GM18517 (cell line): ENCODE results near the gene GINS1.
"Not testable (repeated sequence)": the region's sequence is repeated elsewhere in the genome, so short reads cannot be mapped to it uniquely, and the experiment has no call there.

Source experiments
- ATAC-seq: cut with Tn5 transposase; IDR thresholded peaks from one replicate; pipeline ENCODE4 v1.9.1; 2021; ENCODE audit warnings: mild to moderate bottlenecking, moderate library complexity; ENCODE audit not compliant: unreplicated experiment

Gene GINS1

DNA sequence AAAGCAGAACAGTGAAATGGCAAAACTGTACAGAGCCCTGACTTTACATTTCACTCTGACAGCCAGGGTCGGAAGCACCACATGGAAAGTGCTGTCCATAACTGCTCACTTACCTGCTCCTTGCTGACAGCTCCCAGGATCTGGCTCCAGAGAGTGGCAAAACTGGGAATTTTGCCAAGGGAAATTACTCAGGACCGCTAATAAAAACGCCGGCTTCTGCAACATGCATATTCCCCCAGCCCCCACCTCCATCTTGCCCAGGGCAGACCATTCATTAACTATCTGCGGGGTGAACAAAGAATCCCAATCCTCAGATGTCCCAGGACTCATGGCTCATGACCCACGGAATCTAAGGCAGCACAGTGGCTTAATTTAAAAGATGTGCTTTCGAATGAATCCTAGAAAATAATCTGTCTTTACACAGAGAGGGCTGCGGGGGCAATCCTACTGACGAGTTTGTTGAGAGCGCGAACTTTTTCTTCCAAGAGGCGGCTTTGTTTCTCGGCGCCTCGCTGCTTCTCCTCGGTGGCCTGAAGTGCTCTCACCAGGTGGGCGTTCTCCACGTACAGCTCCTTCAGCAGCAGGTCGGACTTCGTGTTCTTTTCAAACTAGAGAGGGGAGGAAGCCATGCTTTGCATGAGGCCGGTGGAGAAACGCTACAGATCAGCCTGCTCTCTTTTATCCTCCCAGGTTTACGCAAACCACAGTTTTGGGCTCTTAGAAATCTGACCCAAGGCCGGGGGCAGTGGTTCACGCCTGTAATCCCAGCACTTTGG is 45.8 kb downstream of the GINS1 start:
- ATAC-seq, result no peak

DNA sequence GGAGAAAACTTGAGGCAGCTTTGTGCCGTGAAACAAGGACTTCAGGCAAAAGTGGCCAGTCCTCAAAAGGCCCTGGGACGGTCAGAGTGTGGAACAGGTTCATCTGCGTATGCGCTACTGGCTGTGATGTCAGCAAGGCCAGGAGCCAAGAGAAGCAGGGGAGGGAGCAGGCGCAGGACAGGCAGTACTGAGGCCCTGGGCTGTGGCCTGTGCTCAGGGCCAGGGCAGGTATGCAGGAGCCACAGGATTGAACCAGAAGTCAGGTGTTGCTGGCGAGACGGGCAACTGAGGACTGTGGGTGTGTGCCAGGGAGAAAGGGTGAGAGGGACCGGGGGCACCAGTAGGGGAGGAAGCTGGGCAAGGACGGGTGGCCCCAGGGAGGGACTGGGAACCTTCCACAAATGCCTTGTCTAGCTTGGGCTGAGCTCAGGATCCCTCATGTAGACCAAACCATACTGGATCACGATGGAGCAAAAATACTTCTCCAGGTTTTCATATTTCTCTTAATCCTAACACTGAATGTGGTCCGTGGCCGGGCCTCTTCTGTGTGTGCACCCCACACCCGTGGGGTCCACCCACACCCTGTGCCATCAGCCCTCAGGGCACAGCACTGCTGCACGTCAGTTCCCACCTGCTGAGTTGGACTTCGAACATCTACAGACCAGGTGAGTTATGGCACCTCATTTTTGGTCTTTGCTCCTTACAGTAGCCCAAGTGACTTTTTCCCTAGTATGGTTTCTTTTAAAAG is 46.9 kb downstream of the GINS1 start:
- no peak for ATAC-seq

DNA sequence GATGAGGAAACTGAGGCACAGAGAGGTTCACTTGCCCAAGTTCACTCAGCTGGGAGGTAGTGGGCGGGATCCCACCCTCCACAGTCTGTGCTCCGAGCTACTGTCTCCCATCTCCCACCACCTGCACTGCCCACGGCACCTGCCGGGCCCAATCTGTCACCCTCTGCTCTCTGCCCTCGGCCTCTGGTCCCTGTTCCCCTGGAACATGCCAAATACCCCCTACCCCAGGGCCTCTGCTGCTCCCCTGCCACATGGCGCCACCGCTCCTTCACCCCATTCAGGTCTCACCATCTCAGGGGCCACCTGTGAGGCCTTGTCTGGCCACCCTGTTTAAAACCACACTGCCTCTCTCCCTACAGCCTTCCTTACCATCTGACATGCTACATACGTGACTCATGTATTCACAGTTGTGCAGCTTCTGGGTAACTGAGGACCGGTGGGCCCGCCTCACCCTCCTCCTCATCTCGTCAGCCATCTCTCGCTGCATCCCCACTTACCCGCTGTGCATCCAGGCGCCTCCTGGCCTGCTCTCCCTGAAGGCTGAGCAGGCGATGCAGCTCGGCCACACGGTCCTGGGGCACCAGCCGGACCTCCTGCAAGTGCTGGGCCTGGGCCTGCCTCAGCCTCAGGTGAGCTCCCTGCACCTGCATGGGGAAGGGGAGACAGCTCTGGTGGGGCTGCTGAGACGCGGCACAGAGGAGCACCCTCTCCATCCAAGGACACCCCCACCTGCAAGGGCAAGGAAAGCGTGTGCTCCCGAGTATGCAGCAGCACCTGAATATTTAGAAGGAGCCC is 50.6 kb downstream of the GINS1 start:
- ATAC-seq, result no peak

DNA sequence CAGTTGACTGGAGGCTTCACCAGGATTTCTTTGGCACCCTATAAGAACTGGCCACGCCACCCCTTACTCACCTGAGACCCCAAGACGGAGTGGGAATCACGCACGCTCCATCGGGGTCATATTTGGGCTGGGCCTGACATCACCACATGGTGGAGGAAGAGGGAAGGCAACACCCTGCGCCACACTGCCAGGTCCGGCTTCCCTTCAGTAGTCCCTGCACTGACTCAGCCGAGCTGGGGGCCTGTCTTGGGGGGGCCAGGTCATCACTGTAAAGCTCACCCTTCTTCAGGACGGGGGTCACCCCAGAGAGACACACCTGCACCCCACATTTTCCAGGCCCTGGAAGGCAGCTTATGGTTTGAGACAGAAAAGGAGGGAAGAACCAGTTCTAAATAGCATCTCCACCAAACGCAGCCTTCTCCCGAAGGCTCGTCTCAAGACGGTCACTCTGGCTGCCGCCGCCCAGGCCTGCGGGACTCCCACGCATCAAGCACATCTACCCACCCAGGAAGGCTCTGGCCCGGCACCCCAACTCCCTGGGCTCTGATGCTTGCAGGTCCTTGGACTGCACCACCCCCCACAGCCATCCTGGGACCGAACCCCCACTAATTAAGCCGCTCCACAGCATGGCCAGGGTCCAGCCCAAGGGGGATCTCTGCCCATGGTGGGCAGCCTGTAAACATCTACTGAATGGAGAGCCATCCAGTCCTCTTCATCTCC is 51.8 kb downstream of the GINS1 start:
- no peak for ATAC-seq

DNA sequence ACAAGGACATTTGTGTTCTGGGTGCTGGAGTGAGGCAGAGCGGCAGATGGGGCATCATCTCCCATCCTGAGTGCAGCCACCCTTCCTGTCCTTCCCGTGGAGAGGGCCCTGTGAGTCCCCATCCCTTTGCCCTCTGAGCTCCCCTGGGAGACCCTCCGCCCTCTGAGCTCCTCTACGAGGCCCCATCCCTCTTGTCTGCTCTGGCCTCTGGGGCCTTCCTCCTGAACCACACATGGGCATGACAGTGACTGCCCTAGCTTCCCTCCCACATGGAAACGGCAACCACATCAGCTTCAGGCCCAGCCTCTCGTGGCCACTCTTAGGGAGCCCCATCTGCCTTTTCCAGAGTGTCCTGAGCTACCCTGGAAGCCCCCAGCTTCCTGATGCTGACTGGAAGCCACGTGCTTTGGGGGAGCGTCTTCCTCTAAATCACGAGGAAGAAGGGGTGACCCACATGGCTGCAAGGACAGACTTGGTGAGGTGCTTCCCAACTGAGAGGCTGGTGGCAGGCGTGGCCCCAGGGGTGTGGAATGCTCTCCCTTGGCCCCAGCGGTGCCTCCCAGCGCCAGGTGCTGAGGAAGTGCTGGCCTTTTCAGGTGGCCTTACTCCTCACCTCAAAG is 52.6 kb downstream of the GINS1 start:
- ATAC-seq, result no peak

DNA sequence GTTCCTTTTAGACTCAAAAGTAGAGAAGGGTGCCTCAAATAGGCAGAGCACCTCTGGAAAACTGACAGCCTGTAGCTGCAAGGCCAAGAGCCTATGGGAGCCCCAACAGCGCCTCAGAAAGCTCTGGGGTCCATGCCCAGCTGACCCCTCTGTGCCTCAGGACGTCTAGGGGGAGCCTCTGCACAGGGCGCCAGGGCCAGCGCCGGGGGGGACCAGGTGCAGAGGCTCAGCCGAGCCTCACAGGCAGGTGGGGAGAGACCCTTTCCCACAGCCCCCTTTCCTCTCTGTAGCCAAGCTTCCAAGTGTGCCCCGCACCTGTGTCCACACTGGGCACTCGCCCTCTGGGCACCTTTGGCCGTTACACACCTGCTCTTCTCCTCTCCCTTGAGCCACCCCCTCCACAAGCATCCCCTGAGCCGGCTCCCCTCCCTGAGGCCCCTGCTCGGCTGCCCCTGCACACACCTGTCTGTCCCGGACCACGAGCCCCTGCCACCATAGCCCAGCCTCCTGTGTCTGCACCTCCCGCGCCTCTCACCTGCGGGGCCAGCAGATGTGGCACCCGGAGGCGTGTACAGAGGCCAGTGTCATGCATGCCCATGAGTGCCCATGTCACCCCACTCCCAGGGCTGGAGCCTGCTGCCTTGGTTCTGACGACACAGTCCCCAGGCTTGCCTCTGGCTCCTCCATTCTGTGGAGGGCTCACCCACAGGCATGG is 53.2 kb downstream of the GINS1 start:
- no peak for ATAC-seq

DNA sequence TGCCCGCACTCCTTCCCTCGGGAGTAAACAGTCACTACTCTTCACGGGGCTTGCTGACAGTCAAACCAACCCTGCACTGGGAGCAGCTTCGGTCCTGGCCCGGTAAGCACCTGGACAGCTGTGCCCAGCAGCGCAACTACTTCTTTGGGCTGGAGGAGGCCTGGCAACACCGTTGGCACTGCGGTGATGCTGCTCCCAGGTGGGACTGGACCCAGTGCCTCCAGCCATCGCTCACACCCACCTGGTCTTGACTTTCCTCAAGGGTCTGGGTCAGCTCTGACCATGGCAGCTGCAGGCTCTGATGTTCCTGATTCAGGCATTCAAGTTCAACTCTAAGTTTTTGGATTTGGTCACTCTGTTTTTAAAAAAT is 53.8 kb downstream of the GINS1 start:
- ATAC-seq, result no peak

DNA sequence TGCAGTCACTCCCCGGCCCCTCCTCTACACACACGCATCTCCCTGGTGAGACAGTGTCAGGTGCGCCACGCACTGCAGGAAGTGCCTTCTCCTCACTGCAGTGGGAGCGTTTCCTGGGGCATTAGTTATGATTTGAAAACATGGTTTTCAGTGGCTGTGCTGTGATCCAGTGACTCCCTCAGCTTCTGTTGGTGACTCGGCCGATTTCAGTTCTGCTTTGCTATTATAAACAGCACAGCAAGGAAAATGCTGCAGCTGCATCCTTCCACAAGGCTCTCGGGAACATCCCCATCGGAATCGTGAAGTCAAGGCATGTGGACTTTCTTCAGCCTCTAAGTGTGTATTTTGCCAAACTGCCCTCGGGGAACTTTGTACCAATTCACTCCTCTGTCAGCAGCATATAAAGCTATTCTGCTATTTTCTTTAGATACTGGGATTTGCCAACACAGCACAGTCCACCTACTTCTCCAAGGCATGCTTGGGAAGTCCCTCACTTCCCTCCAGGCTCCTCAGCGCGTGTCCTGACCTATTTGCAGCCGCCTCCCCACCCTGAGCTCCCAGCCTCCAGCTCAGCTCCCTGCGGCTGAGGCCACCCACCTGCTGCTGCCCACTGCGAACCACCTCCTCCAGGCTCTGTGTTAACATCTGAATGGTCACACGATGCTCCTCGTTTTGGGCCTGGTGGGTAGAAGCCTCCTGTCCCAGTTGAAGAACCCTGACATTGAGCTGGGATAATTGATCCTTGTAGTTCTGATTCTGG is 54.5 kb downstream of the GINS1 start:
- no peak for ATAC-seq

DNA sequence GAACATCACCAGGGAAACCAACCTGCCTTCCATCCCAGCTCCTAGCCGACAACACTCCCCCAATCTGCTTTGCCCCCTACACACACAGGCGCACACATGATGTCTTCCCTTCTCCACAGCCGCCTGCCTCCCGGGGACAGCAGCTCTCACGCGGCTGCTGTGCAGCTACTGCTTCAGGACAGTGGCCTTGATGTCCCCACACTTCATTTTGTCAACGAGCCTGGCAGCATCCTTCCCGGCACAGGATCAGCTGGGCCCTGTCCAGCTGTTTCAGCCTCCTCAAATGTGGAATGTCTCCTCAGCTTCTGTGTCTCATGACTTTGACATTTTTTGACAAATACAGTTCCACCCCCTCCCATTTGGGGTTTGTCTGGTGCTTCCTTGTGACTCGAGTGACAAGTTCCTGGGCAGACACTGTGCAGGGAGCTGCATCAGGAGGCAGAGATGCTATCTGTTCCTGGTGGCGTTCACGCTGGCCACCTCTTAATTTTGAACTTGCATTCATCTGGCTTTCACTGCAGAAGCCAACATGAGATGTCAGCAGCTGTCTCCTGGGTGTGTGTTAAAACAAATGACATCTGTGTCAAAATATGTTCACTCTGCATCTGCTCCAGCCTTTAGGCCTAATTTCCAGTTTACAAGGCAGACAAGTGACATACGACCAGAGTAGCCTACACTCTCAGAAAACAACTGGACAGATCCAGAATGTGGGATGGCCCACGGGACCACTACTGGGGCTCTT is 57.2 kb downstream of the GINS1 start:
- ATAC-seq, result no peak

DNA sequence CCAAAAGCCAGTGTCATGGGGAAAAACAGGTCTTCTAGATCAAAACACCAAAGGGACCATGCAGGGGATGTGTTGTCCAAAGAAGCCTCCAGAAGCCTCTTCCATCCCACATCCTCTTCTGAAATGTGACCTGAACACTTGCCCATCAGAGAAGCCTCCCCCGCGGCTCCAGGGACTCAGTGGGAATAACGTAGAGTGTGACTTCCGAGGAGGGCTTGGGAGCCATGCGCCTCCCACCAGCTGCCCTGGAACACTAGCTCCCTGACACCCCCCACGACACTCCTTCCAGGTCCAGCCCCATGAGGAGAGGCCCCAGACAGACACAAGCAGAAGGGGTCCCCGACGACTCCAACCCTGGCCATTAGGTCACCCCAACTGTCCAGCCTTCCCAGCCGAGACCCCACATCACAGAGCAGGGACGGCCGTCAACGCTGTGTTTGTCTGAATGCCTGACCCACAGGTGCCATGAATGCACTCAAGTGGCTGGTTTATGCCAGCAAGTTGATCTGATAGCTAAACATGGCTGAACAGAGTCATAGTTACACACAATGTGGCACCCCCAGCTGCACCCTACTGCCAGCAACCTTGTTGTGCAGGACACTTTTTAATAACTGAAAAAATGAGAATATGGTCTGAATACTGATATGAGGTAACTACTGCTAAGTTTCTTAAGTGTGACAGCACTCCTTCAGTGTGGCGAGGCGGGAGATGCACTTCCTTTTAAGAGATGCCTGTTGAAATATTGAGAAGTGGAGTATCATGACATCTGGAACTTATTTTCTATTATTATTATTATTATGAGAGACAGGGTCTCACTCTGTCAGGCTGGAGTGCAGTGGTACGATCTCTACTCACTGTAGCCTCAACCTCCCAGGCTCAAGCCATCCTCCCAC is 58.0 kb downstream of the GINS1 start:
- no peak for ATAC-seq

DNA sequence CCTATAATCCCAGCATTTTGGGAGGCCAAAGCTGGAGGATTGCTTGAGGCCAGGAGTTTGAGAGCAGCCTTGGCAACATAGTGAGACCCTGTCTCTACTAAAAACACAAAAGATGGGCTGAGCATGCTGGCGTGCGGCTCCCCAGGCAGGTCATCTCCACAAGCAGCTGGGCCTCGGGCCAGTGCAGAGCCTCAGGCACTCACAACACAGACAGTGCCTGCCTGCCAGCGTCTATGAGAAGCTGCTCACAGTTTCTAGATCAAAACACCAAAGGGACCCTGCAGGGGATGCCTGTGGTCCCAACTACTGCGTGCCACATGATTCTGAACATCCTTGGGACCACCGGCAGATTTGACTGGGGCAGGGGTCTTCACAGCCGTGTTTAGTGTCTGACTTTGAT is 59.4 kb downstream of the GINS1 start:
- no peak for ATAC-seq

DNA sequence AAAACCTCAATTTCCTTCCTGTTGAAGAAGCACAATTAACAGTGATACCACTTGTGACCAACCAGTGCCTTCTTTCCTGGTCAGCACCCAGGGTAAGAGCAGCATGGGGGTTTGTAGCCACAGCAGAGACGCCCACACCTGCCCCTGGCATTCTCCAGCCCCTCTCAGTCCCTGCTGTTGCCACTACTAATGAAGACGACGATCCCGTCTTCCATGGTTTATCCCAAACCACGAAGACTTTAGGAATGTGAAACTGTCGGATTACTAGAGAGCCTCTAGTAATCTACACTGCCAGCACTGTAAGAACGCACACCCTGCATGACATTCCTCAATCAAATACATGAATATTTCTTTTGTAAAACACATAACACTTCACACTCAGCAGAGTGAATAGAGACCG is 60.0 kb downstream of the GINS1 start:
- no peak for ATAC-seq

DNA sequence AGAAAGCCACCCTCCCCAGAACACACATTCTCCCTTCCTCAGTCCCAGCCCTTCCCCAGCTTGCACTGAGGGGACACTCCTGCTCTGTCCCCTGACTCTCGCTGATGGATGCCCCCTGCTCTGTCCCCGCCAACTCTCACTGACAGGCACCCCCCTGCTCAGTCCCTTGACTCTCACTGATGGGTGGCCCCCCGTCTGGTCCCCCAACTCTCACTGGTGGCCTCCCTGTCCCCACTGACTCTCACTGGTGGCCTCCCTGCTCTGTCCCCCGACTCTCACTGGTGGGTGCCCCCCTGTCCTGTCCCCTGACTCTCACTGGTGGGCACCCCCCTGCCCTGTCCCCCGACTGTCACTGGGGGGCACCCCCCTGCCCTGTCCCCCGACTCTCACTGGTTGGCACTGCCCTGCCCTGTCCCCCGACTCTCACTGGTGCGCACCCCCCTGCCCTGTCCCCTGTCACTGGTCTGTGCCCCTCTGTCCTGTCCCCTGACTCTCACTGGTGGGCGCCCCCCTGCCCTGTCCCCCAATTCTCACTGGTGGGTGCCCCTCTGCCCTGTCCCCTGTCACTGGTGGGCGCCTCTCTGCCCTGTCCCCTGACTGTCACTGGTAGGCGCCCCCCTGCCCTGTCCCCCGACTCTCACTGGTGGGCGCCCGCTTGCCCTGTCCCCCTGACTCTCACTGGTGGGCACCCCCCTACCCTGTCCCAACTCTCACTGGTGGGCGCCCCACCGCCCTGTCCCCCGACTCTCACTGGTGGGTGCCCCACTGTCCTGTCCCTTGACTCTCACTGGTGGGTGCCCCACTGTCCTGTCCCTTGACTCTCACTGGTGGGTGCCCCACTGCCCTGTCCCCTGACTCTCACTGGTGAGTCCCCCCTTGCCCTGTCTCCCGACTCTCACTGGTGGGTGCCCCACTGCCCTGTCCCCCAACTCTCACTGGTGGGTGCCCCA is 60.9 kb downstream of the GINS1 start:
- no peak for ATAC-seq

DNA sequence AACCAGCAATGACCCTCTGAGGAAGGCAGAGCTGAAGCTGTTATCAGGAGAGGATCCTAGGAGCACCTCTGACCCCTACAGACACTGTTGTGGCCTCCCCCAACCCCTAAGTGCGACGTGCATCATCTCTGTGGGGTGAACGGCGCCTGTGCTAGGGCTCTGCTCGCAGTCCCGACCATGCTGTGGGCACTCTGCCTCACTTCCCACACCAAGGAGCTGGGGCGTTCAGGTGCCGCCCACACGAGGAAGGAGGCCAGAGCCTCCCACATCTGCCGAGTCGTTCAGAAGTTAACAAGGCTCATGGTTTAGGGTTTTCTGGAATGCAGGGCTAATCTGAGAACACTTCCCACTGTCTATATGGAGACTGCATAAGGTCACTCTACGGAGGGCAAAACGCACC is 62.1 kb downstream of the GINS1 start:
- no peak for ATAC-seq

DNA sequence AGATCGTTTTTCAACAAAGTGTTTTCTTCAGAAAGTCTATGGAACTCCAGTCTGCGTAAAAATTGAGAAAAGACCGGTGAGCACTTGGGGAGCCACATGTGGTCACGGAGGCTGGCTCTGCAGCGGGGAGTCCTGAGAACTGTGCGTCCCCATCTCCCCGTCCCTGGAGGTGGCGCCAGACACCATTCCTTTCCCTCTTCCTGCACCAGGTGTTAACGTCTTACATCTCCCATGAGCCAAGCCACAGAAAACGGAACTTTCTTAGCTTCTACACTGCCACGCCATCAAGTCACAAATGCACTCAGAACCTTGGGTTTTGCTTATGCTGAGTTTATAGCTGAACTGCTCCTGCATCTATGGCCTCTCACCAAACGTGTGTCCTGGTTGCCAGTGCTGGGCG is 62.6 kb downstream of the GINS1 start:
- ATAC-seq, result no peak

DNA sequence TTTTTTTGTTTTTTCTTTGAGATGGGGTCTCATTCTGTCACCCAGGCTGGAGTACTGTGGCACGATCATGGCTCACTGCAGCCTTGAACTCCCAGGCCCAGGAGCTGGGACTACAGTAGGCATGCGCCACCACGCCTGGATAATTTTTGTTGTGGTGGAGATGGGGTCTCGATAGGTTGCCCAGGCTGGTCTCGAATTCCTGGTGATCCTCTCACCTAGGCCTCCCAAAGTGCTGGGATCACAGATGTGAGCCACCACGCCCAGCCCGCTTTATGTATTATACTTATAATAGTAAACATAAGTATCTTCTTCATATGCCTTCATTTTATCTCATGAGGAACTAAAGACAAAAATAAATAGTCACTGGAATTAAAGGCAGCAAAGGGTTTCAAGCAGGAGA is 63.5 kb downstream of the GINS1 start:
- no peak for ATAC-seq

DNA sequence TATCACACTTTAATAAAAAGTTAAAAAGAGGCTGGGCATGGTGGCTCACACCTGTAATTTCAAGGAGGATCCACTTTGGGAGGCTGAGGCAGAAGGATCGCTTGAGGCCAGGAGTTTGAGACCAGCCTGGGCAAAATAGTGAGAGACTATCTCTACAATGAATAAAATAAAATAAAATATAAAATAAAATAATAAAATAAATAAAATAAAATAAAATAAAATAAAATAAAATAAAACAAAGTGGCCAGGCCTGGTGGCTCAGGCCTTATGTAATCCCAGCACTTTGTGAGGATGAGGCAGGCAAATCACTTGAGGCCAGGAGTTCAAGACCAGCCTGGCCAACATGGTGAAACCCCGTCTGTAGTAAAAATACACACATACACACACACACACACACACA is 65.8 kb downstream of the GINS1 start:
- not testable (repeated sequence) for ATAC-seq
